ENCODE measurements around the gene IFIT5.
"Not testable (repeated sequence)": the region's sequence is repeated elsewhere in the genome, so short reads cannot be mapped to it uniquely, and the experiment has no call there.

Gene IFIT5

GRCh38 chr10:89393898-89394297 is 20.5 kb upstream of the IFIT5 start:
- no peak for DNase-seq

- no peak for DNase-seq
Measured at GRCh38 chr10:89395141-89395540, 19.2 kb upstream of the IFIT5 start.

GRCh38 chr10:89398003-89398749 is 16.2 kb upstream of the IFIT5 start:
- DNase-seq = no peak

GRCh38 chr10:89399956-89400355 is 14.4 kb upstream of the IFIT5 start:
- DNase-seq = no peak

GRCh38 chr10:89403043-89403442 is 11.3 kb upstream of the IFIT5 start:
- DNase-seq = no peak

GRCh38 chr10:89404104-89405047 is 10.0 kb upstream of the IFIT5 start:
- no peak for DNase-seq

GRCh38 chr10:89406178-89406577 is 8.2 kb upstream of the IFIT5 start:
- DNase-seq = not testable (repeated sequence)

- not testable (repeated sequence) for DNase-seq
Measured at GRCh38 chr10:89407792-89408191, 6.6 kb upstream of the IFIT5 start.

GRCh38 chr10:89409282-89409681 is 5.1 kb upstream of the IFIT5 start:
- not testable (repeated sequence) for DNase-seq

- not testable (repeated sequence) for DNase-seq
Measured at GRCh38 chr10:89410551-89410950, 3.8 kb upstream of the IFIT5 start.

- DNase-seq = not testable (repeated sequence)
Measured at GRCh38 chr10:89411135-89411534, 3.2 kb upstream of the IFIT5 start.

GRCh38 chr10:89412276-89412675 is 2.1 kb upstream of the IFIT5 start:
- DNase-seq = not testable (repeated sequence)

GRCh38 chr10:89413398-89413912 is 913 bp upstream of the IFIT5 start:
- no peak for DNase-seq

GRCh38 chr10:89414879-89415821 is 782 bp downstream of the IFIT5 start:
- DNase-seq = no peak

- DNase-seq = no peak
Measured at GRCh38 chr10:89416465-89416864, 2.1 kb downstream of the IFIT5 start.

- no peak for DNase-seq
Measured at GRCh38 chr10:89419548-89419947, 5.2 kb downstream of the IFIT5 start.

GRCh38 chr10:89421018-89421476 is 6.7 kb downstream of the IFIT5 start:
- no peak for DNase-seq

- no peak for DNase-seq
Measured at GRCh38 chr10:89425000-89425399, 10.6 kb downstream of the IFIT5 start.

- DNase-seq = no peak
Measured at GRCh38 chr10:89426230-89426868, 12.0 kb downstream of the IFIT5 start.

GRCh38 chr10:89427629-89428028 is 13.3 kb downstream of the IFIT5 start:
- no peak for DNase-seq

GRCh38 chr10:89428877-89429276 is 14.5 kb downstream of the IFIT5 start:
- DNase-seq = no peak

- DNase-seq = no peak
Measured at GRCh38 chr10:89431977-89432376, 17.6 kb downstream of the IFIT5 start.

Data from NCI-H2081 treated with DMSO at 0.1 percent for 48 hours (cell line).